Measurements from ENCODE around the gene ABHD14A. TPM values are rescaled to one million over a fixed set of nuclear protein-coding genes. Genes with fewer than 3 reads are reported as not detected.
"Not testable (repeated sequence)": the region's sequence is repeated elsewhere in the genome, so short reads cannot be mapped to it uniquely, and the experiment has no call there.

The ABHD14A gene
- polyA plus RNA-seq, 6 donors from 2014 or later: 32.9 to 66.0 (median 40.4) TPM

GRCh38 chr3:51978143-51978502, 3.3 kb downstream of the ABHD14A start:
- no peak overlapping the region for H3K4me3 Mint-ChIP-seq

GRCh38 chr3:51980253-51980652, 5.4 kb downstream of the ABHD14A start:
- H3K4me1 Mint-ChIP-seq: peaks cover 32 to 51% (median 38%) of the 10 kb centered on the region in 3 donors
- H3K9me3 Mint-ChIP-seq: no peaks in the 10 kb centered on the region
- no peak overlapping the region for H3K4me3 Mint-ChIP-seq
- no peak overlapping the region for H3K27ac Mint-ChIP-seq
- no peaks in the 10 kb centered on the region for H3K36me3 Mint-ChIP-seq
- ATAC-seq (ENCODE audit: low read depth in 2 of 2) (no peak), DNase-seq (no peak)
- no peaks in the 10 kb centered on the region for H3K27me3 Mint-ChIP-seq

More at GRCh38 chr3:51978143-51978502, 3.3 kb downstream of the ABHD14A start:
- ATAC-seq (ENCODE audit: low read depth in 2 of 2): no peak
- H3K27me3 Mint-ChIP-seq: no peaks in the 10 kb centered on the region
- peaks cover 31 to 55% (median 41%) of the 10 kb centered on the region in 3 donors for H3K4me1 Mint-ChIP-seq
- peak overlapping the region in 1 of 6 donors; percentile 67 for H3K27ac Mint-ChIP-seq
- no peaks in the 10 kb centered on the region for H3K9me3 Mint-ChIP-seq
- DNase-seq: no peak
- no peaks in the 10 kb centered on the region for H3K36me3 Mint-ChIP-seq

- peak; percentile 55 to 61 for ATAC-seq (ENCODE audit: low read depth in 2 of 2)
- Mint-ChIP-seq H3K27me3 (no peaks in the 10 kb centered on the region), H3K4me3 (peak overlapping the region; percentile 84 to 96 (median 95)), H3K9me3 (no peaks in the 10 kb centered on the region), H3K4me1 (peaks cover 19 to 38% (median 34%) of the 10 kb centered on the region in 3 donors), H3K36me3 (no peaks in the 10 kb centered on the region), H3K27ac (peak overlapping the region in 4 of 6 donors; percentile 76 to 98 (median 90))
- DNase-seq: peak; percentile 30
Measured at GRCh38 chr3:51982352-51982837, 7.5 kb downstream of the ABHD14A start.

- H3K4me3 Mint-ChIP-seq: peak within 1 kb of the TSS; percentile 84 to 96 (median 95)
- peak within 1 kb of the TSS; percentile 53 to 98 (median 92) for H3K27ac Mint-ChIP-seq
- no peaks in the 10 kb centered on the region for H3K9me3 Mint-ChIP-seq
- H3K4me1 Mint-ChIP-seq: peaks cover 18 to 38% (median 33%) of the 10 kb centered on the region in 3 donors
- no peaks in the 10 kb centered on the region for H3K27me3 Mint-ChIP-seq
- DNase-seq: peak; percentile 66
- H3K36me3 Mint-ChIP-seq: no peaks in the 10 kb centered on the region
- peak; percentile 79 to 80 for ATAC-seq (ENCODE audit: low read depth in 2 of 2)
Measured at GRCh38 chr3:51982838-51983577, 8.1 kb downstream of the ABHD14A start, which contains the start of gene ACY1. Gene ACY1, plus strand, starts transcription at chr3:51983535. Its CDS starts 530 bp downstream, at chr3:51984065.

- H3K4me1 Mint-ChIP-seq: peaks cover 21 to 38% (median 33%) of the 10 kb centered on the region in 3 donors
Measured at GRCh38 chr3:51983578-51984268, 8.9 kb downstream of the ABHD14A start.

GRCh38 chr3:51984269-51984647, 9.4 kb downstream of the ABHD14A start:
- Mint-ChIP-seq H3K4me1 (peaks cover 26 to 38% (median 33%) of the 10 kb centered on the region in 3 donors), H3K9me3 (no peaks in the 10 kb centered on the region), H3K27me3 (no peaks in the 10 kb centered on the region), H3K4me3 (peak overlapping the region; percentile 81 to 96 (median 93)), H3K27ac (peak overlapping the region in 3 of 6 donors; percentile 6 to 88 (median 80)), H3K36me3 (no peaks in the 10 kb centered on the region)
- no peak for DNase-seq
- ATAC-seq (ENCODE audit: low read depth in 2 of 2): no peak

More at GRCh38 chr3:51983578-51984268, 8.9 kb downstream of the ABHD14A start:
- H3K36me3 Mint-ChIP-seq: no peaks in the 10 kb centered on the region
- peak overlapping the region; percentile 53 to 95 (median 88) for H3K27ac Mint-ChIP-seq
- H3K9me3 Mint-ChIP-seq: no peaks in the 10 kb centered on the region
- ATAC-seq (ENCODE audit: low read depth in 2 of 2): peak in 1 of 2 donors; percentile 13
- no peaks in the 10 kb centered on the region for H3K27me3 Mint-ChIP-seq
- H3K4me3 Mint-ChIP-seq: peak overlapping the region; percentile 84 to 96 (median 95)
- no peak for DNase-seq

GRCh38 chr3:51985063-51985462, 10.2 kb downstream of the ABHD14A start:
- Mint-ChIP-seq H3K4me1 (peaks cover 27 to 38% (median 33%) of the 10 kb centered on the region in 3 donors), H3K9me3 (no peaks in the 10 kb centered on the region), H3K36me3 (no peaks in the 10 kb centered on the region), H3K27me3 (no peaks in the 10 kb centered on the region), H3K27ac (peak overlapping the region in 2 of 6 donors; percentile 88), H3K4me3 (peak overlapping the region in 5 of 8 donors; percentile 66 to 92 (median 77))
- DNase-seq (no peak), ATAC-seq (ENCODE audit: low read depth in 2 of 2) (no peak)

GRCh38 chr3:51986010-51986947, 11.4 kb downstream of the ABHD14A start:
- no peak for DNase-seq
- H3K27me3 Mint-ChIP-seq: no peaks in the 10 kb centered on the region
- no peaks in the 10 kb centered on the region for H3K9me3 Mint-ChIP-seq
- H3K4me3 Mint-ChIP-seq: peak overlapping the region in 1 of 8 donors; percentile 77
- no peaks in the 10 kb centered on the region for H3K36me3 Mint-ChIP-seq
- peaks cover 22 to 31% (median 31%) of the 10 kb centered on the region in 3 donors for H3K4me1 Mint-ChIP-seq
- H3K27ac Mint-ChIP-seq: peak overlapping the region in 4 of 6 donors; percentile 13 to 69 (median 48)
- no peak for ATAC-seq (ENCODE audit: low read depth in 2 of 2)

GRCh38 chr3:51987568-51987967, 12.7 kb downstream of the ABHD14A start:
- Mint-ChIP-seq H3K27ac (peak overlapping the region in 3 of 6 donors; percentile 15 to 29 (median 16)), H3K27me3 (no peaks in the 10 kb centered on the region), H3K4me3 (peak overlapping the region in 2 of 8 donors; percentile 15 to 40), H3K36me3 (no peaks in the 10 kb centered on the region), H3K4me1 (peaks cover 20 to 30% (median 30%) of the 10 kb centered on the region in 3 donors), H3K9me3 (no peaks in the 10 kb centered on the region)
- DNase-seq: no peak
- no peak for ATAC-seq (ENCODE audit: low read depth in 2 of 2)

- Mint-ChIP-seq H3K27ac (peak overlapping the region in 2 of 6 donors; percentile 33 to 65), H3K4me3 (no peak overlapping the region), H3K36me3 (no peaks in the 10 kb centered on the region), H3K9me3 (no peaks in the 10 kb centered on the region), H3K4me1 (peaks cover 16 to 31% (median 25%) of the 10 kb centered on the region in 3 donors), H3K27me3 (no peaks in the 10 kb centered on the region)
- no peak for ATAC-seq (ENCODE audit: low read depth in 2 of 2)
- no peak for DNase-seq
Measured at GRCh38 chr3:51988286-51989146, 13.7 kb downstream of the ABHD14A start.

- not testable (repeated sequence) for DNase-seq; H3K27me3 Mint-ChIP-seq; H3K36me3 Mint-ChIP-seq; ATAC-seq (ENCODE audit: low read depth in 2 of 2); H3K9me3 Mint-ChIP-seq; H3K4me3 Mint-ChIP-seq
- peak overlapping the region in 1 of 6 donors; percentile 60 for H3K27ac Mint-ChIP-seq
- peaks cover 24 to 40% (median 37%) of the 10 kb centered on the region in 3 donors for H3K4me1 Mint-ChIP-seq
Measured at GRCh38 chr3:51990501-51990971, 15.7 kb downstream of the ABHD14A start.

Measured in naive B cell (primary cell).